ENCODE measurements around the gene ATOSA. TPM values are rescaled to one million over a fixed set of nuclear protein-coding genes. Genes with fewer than 3 reads are reported as not detected.

The ATOSA gene
- total RNA-seq, 1 experiment from 2014 or later = 35.7 TPM

- Histone ChIP-seq H3K27ac (no peak overlapping the region), H3K4me1 (replicated peaks; ENCODE audit: insufficient read depth) (no peaks in the 10 kb centered on the region), H3K36me3 (ENCODE audit: low read depth) (no peaks in the 10 kb centered on the region), H4K20me1 (ENCODE audit: insufficient read depth) (no peaks in the 10 kb centered on the region; the same call in 1 of the 2 replicates), H2AFZ (no peak overlapping the region), H3K4me2 (no peak overlapping the region), H3K79me2 (ENCODE audit: low read depth) (no peaks in the 10 kb centered on the region), H3K27me3 (ENCODE audit: insufficient read depth, low read depth) (no peaks in the 10 kb centered on the region), H3K9me3 (ENCODE audit: insufficient read depth, low read depth) (no peaks in the 10 kb centered on the region), H3F3A (ENCODE audit: insufficient read depth, low read depth) (no peaks in the 10 kb centered on the region), H3K9me2 (ENCODE audit: insufficient read depth) (no peaks in the 10 kb centered on the region), H3K4me3 (no peak overlapping the region)
- DNase-seq = no peak
- intact Hi-C loops (cut with micrococcal nuclease; ENCODE audit: unreplicated experiment) = no loop called here
- ChIA-PET CTCF (no interaction called here), POLR2A (ENCODE audit: unreplicated experiment) (no interaction called here)
- TF ChIP-seq EZH2 (IDR thresholded peaks at IDR 0.05; ENCODE audit: low read depth) = no peak
- TF ChIP-seq CTCF (conservative IDR thresholded peaks at IDR 0.05) = no peak
- no TSS peak for BruUV-seq (replicated peaks)
Measured at GRCh38 chr15:52660192-52660591, 19.0 kb downstream of the ATOSA start.

DNA sequence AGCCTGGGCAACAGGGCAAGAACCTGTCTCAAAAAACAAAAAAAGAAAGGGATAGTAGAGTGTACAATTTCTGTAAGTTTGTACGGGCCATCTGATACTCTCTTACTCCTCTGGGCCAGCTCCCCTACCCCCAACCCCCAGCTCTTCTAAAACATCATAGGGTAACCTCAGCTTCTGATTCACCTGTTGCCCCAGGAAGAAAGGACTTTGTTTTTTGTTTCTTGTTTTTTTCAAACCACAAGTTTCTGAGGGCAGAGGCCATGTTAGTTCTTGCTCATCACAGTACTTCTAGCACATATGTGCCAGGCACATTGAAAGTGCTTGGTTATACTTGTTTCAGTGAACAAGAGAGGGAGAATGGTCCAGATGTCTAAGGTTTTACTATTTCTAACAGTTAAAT lies 20.2 kb downstream of the ATOSA start:
- Histone ChIP-seq H3K4me3 (no peak overlapping the region), H3K9me2 (ENCODE audit: insufficient read depth) (no peaks in the 10 kb centered on the region), H3K27ac (no peak overlapping the region), H3K4me2 (no peak overlapping the region), H4K20me1 (ENCODE audit: insufficient read depth) (no peaks in the 10 kb centered on the region; the same call in 1 of the 2 replicates), H3K9me3 (ENCODE audit: insufficient read depth, low read depth) (no peaks in the 10 kb centered on the region), H3K4me1 (replicated peaks; ENCODE audit: insufficient read depth) (peaks cover 6% of the 10 kb centered on the region), H3K36me3 (ENCODE audit: low read depth) (no peaks in the 10 kb centered on the region), H3K79me2 (ENCODE audit: low read depth) (no peaks in the 10 kb centered on the region), H3F3A (ENCODE audit: insufficient read depth, low read depth) (no peaks in the 10 kb centered on the region; the same call in 1 of the 2 replicates), H3K27me3 (ENCODE audit: insufficient read depth, low read depth) (no peaks in the 10 kb centered on the region), H2AFZ (no peak overlapping the region)
- BruUV-seq (replicated peaks) = no TSS peak
- ChIA-PET POLR2A (ENCODE audit: unreplicated experiment) (no interaction called here), CTCF (no interaction called here)
- no peak for DNase-seq
- no peak for TF ChIP-seq EZH2 (IDR thresholded peaks at IDR 0.05; ENCODE audit: low read depth)
- no peak for TF ChIP-seq CTCF (conservative IDR thresholded peaks at IDR 0.05)
- intact Hi-C loops (cut with micrococcal nuclease; ENCODE audit: unreplicated experiment) = no loop called here

- no peaks in the 10 kb centered on the region for H3K9me3 ChIP-seq (ENCODE audit: insufficient read depth, low read depth)
- no peaks in the 10 kb centered on the region for H3K36me3 ChIP-seq (ENCODE audit: low read depth)
- H3F3A ChIP-seq (ENCODE audit: insufficient read depth, low read depth) = no peaks in the 10 kb centered on the region; the same call in 1 of the 2 replicates
- no peak overlapping the region for H3K27ac ChIP-seq
- intact Hi-C loops (cut with micrococcal nuclease; ENCODE audit: unreplicated experiment) = no loop called here
- no peak overlapping the region for H3K4me3 ChIP-seq
- no peak overlapping the region for H3K4me2 ChIP-seq
- DNase-seq = no peak
- ChIA-PET CTCF (no interaction called here), POLR2A (ENCODE audit: unreplicated experiment) (no interaction called here)
- H2AFZ ChIP-seq = no peak overlapping the region
- no peak for TF ChIP-seq CTCF (conservative IDR thresholded peaks at IDR 0.05)
- TF ChIP-seq EZH2 (IDR thresholded peaks at IDR 0.05; ENCODE audit: low read depth) = no peak
- H4K20me1 ChIP-seq (ENCODE audit: insufficient read depth) = no peaks in the 10 kb centered on the region; the same call in 1 of the 2 replicates
- no peaks in the 10 kb centered on the region for H3K9me2 ChIP-seq (ENCODE audit: insufficient read depth)
- H3K4me1 ChIP-seq (replicated peaks; ENCODE audit: insufficient read depth) = peaks cover 13% of the 10 kb centered on the region
- H3K79me2 ChIP-seq (ENCODE audit: low read depth) = no peaks in the 10 kb centered on the region
- H3K27me3 ChIP-seq (ENCODE audit: insufficient read depth, low read depth) = no peaks in the 10 kb centered on the region
- no TSS peak for BruUV-seq (replicated peaks)
Measured at GRCh38 chr15:52657338-52657737, 21.9 kb downstream of the ATOSA start.

All from PC-9 (cell line).